Thyroid gland (tissue), 4 donors: ENCODE results near the gene MGLL. TPM values are rescaled to one million over a fixed set of nuclear protein-coding genes. Genes with fewer than 3 reads are reported as not detected.

Experiments
- DNase-seq, 2 donors: peaks; one replicate each; pipeline ENCODE4 v3.0.0-alpha.2; 2019
- H3K27ac ChIP-seq, 3 donors: fragments of 200-600 bp; sonication (generic); 1 replicate in 2 of 3; 2 replicates in 1 of 3; pipeline ENCODE4 v1.5.1; 2016 to 2019; ENCODE audit warnings: mild to moderate bottlenecking in 1 of 3, moderate library complexity in 1 of 3
- H3K27me3 ChIP-seq: fragments of 200-600 bp; sonication (generic); one replicate; pipeline ENCODE4 v1.5.1; 2019
- H3K36me3 ChIP-seq, 2 donors: fragments of 200-600 bp; sonication (generic); one replicate each; pipeline ENCODE4 v1.5.1; 2016 to 2019
- H3K4me1 ChIP-seq, 2 donors: fragments of 200-600 bp; sonication (generic); one replicate each; pipeline ENCODE4 v1.5.1; 2017 to 2019
- H3K4me3 ChIP-seq, 3 donors: fragments of 200-600 bp; sonication (generic); replicated peaks in 1 of 3; 1 replicate in 2 of 3; 2 replicates in 1 of 3; pipeline ENCODE4 v1.5.1; 2016; ENCODE audit warnings: mild to moderate bottlenecking in 1 of 3
- H3K9me3 ChIP-seq: fragments of 200-600 bp; sonication (generic); one replicate; pipeline ENCODE4 v1.5.1; 2017
- CTCF ChIP-seq, 6 experiments: fragments of 200-600 bp in 3 of 6; fragments of 450-650 bp in 3 of 6; sonication (generic) in 3 of 6; IDR thresholded peaks; one replicate each; pipeline ENCODE4 v1.5.1; 2016 to 2019; ENCODE audit warnings: antibody characterized with exemption in 6 of 6, mild to moderate bottlenecking in 2 of 6, inconsistent platforms in 1 of 6, moderate library complexity in 1 of 6
- POLR2A ChIP-seq, 2 donors: fragments of 450-650 bp; IDR thresholded peaks; one replicate each; pipeline ENCODE4 v1.6.1; 2017; ENCODE audit warnings: antibody characterized with exemption in 2 of 2, mild to moderate bottlenecking in 2 of 2, moderate library complexity in 1 of 2
- WGBS, 2 donors: methylation state at CpG; one replicate each; pipeline ENCODE4 v1.1.5; 2017; 5-methylcytosine and 5-hydroxymethylcytosine counted together
- intact Hi-C: fragments of 100-400 bp; cut with DNase I; formaldehyde crosslinking; loops from one replicate; pipeline ENCODE4 v1.15.1; 2023
- total RNA-seq, 4 donors: library from RNA; depleted of rRNA; stranded (reverse); fragments of >200 nt; gene quantifications; one replicate each; pipeline ENCODE4 v1.2.3, GENCODE V29; 2016

Gene MGLL
- total RNA-seq, 4 donors from 2014 or later = 12.4 to 24.7 (median 18.4) TPM

GRCh38 chr3:127692501-127693335 is 129.6 kb downstream of the MGLL start:
- Histone ChIP-seq H3K4me1 (peaks cover 5 to 20% of the 10 kb centered on the region in 2 donors), H3K4me3 (no peak overlapping the region), H3K27me3 (no peaks in the 10 kb centered on the region), H3K9me3 (no peaks in the 10 kb centered on the region), H3K27ac (no peak overlapping the region), H3K36me3 (no peaks in the 10 kb centered on the region)
- TF ChIP-seq CTCF (IDR thresholded peaks at IDR 0.05) (no peak), POLR2A (IDR thresholded peaks at IDR 0.05) (no peak)
- intact Hi-C loops = no loop called here
- 89 to 91% methylated on average over 21 of the region's 21 CpGs for WGBS, 2 donors
- no peak for DNase-seq

- no peaks in the 10 kb centered on the region for H3K36me3 ChIP-seq
- TF ChIP-seq CTCF (IDR thresholded peaks at IDR 0.05) (no peak), POLR2A (IDR thresholded peaks at IDR 0.05) (no peak)
- no peak for DNase-seq
Observed at GRCh38 chr3:127691974-127692373, 130.3 kb downstream of the MGLL start.

GRCh38 chr3:127691489-127691888 is 130.8 kb downstream of the MGLL start:
- H3K27ac ChIP-seq = no peak overlapping the region
- no peaks in the 10 kb centered on the region for H3K36me3 ChIP-seq
- H3K27me3 ChIP-seq = no peaks in the 10 kb centered on the region
- no peaks in the 10 kb centered on the region for H3K9me3 ChIP-seq
- peaks cover 0 to 8% of the 10 kb centered on the region in 2 donors for H3K4me1 ChIP-seq
- no peak for DNase-seq
- H3K4me3 ChIP-seq = no peak overlapping the region
- TF ChIP-seq CTCF (IDR thresholded peaks at IDR 0.05) (no peak), POLR2A (IDR thresholded peaks at IDR 0.05) (no peak)
- intact Hi-C loops = no loop called here
- WGBS, 2 donors = 91 to 93% methylated on average over 8 of the region's 8 CpGs

More at GRCh38 chr3:127691974-127692373, 130.3 kb downstream of the MGLL start:
- intact Hi-C loops = no loop called here
- H3K4me3 ChIP-seq = no peak overlapping the region
- WGBS, 2 donors = 91 to 97% methylated on average over 6 of the region's 6 CpGs
- H3K9me3 ChIP-seq = no peaks in the 10 kb centered on the region
- H3K27me3 ChIP-seq = no peaks in the 10 kb centered on the region
- peaks cover 0 to 13% of the 10 kb centered on the region in 2 donors for H3K4me1 ChIP-seq
- H3K27ac ChIP-seq = no peak overlapping the region

- H3K9me3 ChIP-seq = no peaks in the 10 kb centered on the region
- no peak overlapping the region for H3K27ac ChIP-seq
- peaks cover 0 to 7% of the 10 kb centered on the region in 2 donors for H3K4me1 ChIP-seq
- H3K4me3 ChIP-seq = no peak overlapping the region
- no peaks in the 10 kb centered on the region for H3K36me3 ChIP-seq
- H3K27me3 ChIP-seq = no peaks in the 10 kb centered on the region
- TF ChIP-seq CTCF (IDR thresholded peaks at IDR 0.05) = peak in 1 of 6 experiments; percentile 29
- TF ChIP-seq POLR2A (IDR thresholded peaks at IDR 0.05) = no peak
- intact Hi-C loops = no loop called here
- DNase-seq = no peak
- 89 to 90% methylated on average over 2 to 4 of the region's 4 CpGs for WGBS, 2 donors
Observed at GRCh38 chr3:127690823-127691452, 131.4 kb downstream of the MGLL start.

GRCh38 chr3:127690106-127690505 is 132.2 kb downstream of the MGLL start:
- H3K9me3 ChIP-seq = no peaks in the 10 kb centered on the region
- DNase-seq = no peak
- TF ChIP-seq CTCF (IDR thresholded peaks at IDR 0.05) = no peak
- TF ChIP-seq POLR2A (IDR thresholded peaks at IDR 0.05) = no peak
- intact Hi-C loops = no loop called here
- H3K27me3 ChIP-seq = no peaks in the 10 kb centered on the region
- H3K4me3 ChIP-seq = no peak overlapping the region
- no peaks in the 10 kb centered on the region for H3K36me3 ChIP-seq
- no peak overlapping the region for H3K27ac ChIP-seq
- peaks cover 0 to 7% of the 10 kb centered on the region in 2 donors for H3K4me1 ChIP-seq
- WGBS, 2 donors = 59 to 60% methylated on average over 4 of the region's 4 CpGs
